Gastroesophageal sphincter (tissue), 3 donors: ENCODE data around the gene CCDC154.

Source experiments
- POLR2A ChIP-seq, 2 donors: fragments of 450-650 bp; IDR thresholded peaks; one replicate each; pipeline ENCODE4 v1.6.1; 2017; ENCODE audit warnings: antibody characterized with exemption in 2 of 2, mild to moderate bottlenecking in 2 of 2, moderate library complexity in 1 of 2
- POLR2AphosphoS5 ChIP-seq: sonication (generic); formaldehyde crosslinking; IDR thresholded peaks from one replicate; pipeline ENCODE4 v1.6.1; 2017; ENCODE audit warnings: antibody characterized with exemption
- TF ChIP-seq, protein P1 (sequence below), 4 experiments: fragments of 200-600 bp in 2 of 4; fragments of 450-650 bp in 2 of 4; sonication (generic) in 1 of 4; IDR thresholded peaks; one replicate each; pipeline ENCODE4 v1.5.1; 2017 to 2019; ENCODE audit warnings: antibody characterized with exemption in 4 of 4, mild to moderate bottlenecking in 2 of 4, moderate library complexity in 2 of 4

DNA sequence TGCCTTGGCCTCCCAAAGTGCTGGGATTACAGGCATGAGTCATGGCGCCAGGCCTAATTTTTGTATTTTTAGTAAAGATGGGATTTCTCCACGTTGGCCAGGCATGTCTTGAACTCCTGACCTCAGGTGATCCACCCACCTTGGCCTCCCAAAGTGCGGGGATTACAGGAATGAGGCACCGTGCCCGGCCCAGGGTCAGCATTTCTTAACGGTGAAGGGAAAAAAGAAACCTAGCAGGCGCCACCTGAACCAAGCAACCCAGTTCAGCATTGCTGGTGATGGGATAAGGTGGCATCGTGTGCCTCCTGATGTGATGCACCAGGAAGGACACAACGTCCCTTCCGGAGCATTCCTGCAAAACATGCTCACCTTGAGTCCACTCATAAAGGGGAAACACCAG is 32.7 kb upstream of the CCDC154 start:
- TF ChIP-seq POLR2AphosphoS5 = no peak
- TF ChIP-seq, protein P1, sequence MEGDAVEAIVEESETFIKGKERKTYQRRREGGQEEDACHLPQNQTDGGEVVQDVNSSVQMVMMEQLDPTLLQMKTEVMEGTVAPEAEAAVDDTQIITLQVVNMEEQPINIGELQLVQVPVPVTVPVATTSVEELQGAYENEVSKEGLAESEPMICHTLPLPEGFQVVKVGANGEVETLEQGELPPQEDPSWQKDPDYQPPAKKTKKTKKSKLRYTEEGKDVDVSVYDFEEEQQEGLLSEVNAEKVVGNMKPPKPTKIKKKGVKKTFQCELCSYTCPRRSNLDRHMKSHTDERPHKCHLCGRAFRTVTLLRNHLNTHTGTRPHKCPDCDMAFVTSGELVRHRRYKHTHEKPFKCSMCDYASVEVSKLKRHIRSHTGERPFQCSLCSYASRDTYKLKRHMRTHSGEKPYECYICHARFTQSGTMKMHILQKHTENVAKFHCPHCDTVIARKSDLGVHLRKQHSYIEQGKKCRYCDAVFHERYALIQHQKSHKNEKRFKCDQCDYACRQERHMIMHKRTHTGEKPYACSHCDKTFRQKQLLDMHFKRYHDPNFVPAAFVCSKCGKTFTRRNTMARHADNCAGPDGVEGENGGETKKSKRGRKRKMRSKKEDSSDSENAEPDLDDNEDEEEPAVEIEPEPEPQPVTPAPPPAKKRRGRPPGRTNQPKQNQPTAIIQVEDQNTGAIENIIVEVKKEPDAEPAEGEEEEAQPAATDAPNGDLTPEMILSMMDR (IDR thresholded peaks at IDR 0.05) = no peak
- TF ChIP-seq POLR2A (IDR thresholded peaks at IDR 0.05) = no peak
